HuH-7 (cell line): ENCODE data around the gene CLTA.
A peak's percentile ranks its signal among the peaks of the same experiment; 100 is the strongest.
"Not testable (repeated sequence)": the region's sequence is repeated elsewhere in the genome, so short reads cannot be mapped to it uniquely, and the experiment has no call there.

Source experiments
- DNase-seq: peaks from one replicate; pipeline ENCODE4 v3.0.0; 2011; ENCODE audit warnings: low spot score

Gene CLTA

GRCh38 chr9:36245906-36246305 lies 55.2 kb downstream of the CLTA start:
- DNase-seq, result no peak

GRCh38 chr9:36247356-36247755 lies 56.6 kb downstream of the CLTA start:
- DNase-seq, result no peak

GRCh38 chr9:36248061-36248460 lies 57.3 kb downstream of the CLTA start:
- not testable (repeated sequence) for DNase-seq

DNA sequence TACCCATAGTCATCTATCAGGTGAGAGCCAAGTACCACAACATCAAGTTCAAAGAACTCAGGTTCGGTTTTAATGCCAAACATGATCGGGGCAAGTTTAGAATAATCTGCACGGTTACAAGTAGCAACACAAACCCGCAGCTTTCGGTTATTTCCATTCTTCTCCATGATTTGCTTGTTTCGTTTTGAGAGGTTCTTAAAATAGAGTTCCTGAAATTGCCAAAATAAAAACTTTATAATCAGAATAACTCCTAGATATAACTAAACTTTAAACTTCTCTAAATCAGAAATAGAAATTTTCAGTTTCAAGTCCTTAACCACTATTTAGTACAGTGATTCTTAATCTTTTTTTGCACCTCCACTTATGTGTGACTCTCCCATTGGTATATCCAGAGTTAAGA lies 58.5 kb downstream of the CLTA start:
- no peak for DNase-seq

- no peak for DNase-seq
These were observed 59.4 kb downstream of the CLTA start for GRCh38 chr9:36250079-36250478.

DNA sequence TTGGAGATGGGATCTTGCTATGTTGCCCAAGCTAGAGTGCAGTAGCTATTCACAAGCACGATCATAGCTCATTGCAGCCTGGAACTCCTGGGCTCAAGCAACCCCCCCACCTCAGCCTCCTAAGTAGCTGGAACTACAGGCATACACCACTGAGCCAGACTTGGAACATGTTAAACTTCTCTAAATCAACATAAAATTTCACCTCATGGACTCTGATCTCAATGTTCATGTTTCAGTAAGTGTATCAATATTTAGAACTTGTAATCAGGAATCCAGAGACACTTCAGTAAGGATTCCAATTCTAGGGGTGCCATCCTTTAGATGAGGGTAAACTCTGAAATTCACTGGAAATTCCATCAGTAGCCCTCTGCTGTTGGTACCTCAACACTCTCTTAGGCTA lies 60.7 kb downstream of the CLTA start:
- DNase-seq, result no peak

DNA sequence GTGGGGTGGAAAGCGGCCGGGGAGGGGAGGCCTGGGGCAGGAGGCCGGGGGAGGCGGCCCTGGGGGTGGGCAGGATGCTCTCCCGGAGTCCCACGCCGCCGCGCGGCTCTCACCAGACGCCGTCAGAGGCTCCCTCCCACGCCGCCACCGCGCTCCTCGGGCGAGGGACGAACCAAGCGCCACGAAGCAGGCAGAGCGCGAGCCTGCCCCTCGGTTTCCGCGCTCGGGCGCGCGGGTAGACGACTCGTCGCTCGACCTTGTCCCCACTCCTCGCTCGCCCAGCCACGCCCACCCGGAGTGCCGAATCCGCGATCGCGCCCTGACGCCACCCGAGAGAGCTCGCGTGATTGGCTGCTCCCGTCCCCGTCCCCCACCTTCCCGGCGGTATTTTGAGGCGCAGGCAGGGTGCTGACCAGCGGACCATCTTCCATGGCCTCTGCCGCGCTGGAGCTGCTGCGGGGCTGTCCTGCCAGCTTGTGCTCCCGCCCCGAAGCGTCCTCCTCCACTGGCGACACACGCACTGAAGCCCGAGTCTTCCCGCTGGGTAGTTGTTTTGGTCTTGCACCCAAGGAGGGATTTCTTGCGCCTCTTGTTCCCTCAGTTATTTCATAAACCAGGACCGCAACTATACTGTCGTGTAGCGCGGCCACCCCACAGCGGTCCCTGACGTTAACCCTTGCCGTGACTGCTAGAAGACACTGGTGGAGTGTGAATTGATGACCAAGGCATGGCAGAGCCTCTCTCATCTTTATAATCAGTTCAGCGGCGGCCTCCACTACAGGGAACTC lies 67.7 kb downstream of the CLTA start, which contains the start of gene GNE:
Gene GNE (minus strand): TSS at position 241 of the 788 bp plus-strand sequence. CDS start 9,093 bp downstream, outside the sequence.
- DNase-seq, result peak; percentile 99

GRCh38 chr9:36258996-36259533 lies 68.3 kb downstream of the CLTA start:
- DNase-seq, result no peak
